Skeletal muscle tissue (tissue), 4 donors: ENCODE results near the gene SLC35D1. TPM values are rescaled to one million over a fixed set of nuclear protein-coding genes. Genes with fewer than 3 reads are reported as not detected.

Experiments used
- H3K27ac ChIP-seq: one replicate; pipeline ENCODE4 v1.7.0; 2013; ENCODE audit warnings: mild to moderate bottlenecking, low read depth, low read length, inconsistent platforms
- H3K27me3 ChIP-seq, 3 donors: one replicate each; pipeline ENCODE4 v1.7.0; 2013; ENCODE audit warnings: low read length in 3 of 3; ENCODE audit not compliant: control insufficient read depth in 3 of 3, insufficient read depth in 3 of 3
- H3K36me3 ChIP-seq, 3 donors: one replicate each; pipeline ENCODE4 v1.7.0; 2013; ENCODE audit warnings: low read length in 3 of 3; ENCODE audit not compliant: control insufficient read depth in 3 of 3, insufficient read depth in 3 of 3
- H3K4me1 ChIP-seq, 3 donors: one replicate each; pipeline ENCODE4 v1.7.0; 2013; ENCODE audit warnings: low read length in 3 of 3, mild to moderate bottlenecking in 3 of 3; ENCODE audit not compliant: control insufficient read depth in 3 of 3, insufficient read depth in 3 of 3
- H3K4me3 ChIP-seq, 3 donors: one replicate each; pipeline ENCODE4 v1.7.0; 2013; ENCODE audit warnings: low read length in 3 of 3
- H3K9ac ChIP-seq, 3 donors: one replicate each; pipeline ENCODE4 v1.7.0; 2013; ENCODE audit warnings: low read length in 3 of 3, mild to moderate bottlenecking in 3 of 3, moderate library complexity in 2 of 3, low read depth in 1 of 3
- H3K9me3 ChIP-seq, 3 donors: one replicate each; pipeline ENCODE4 v1.7.0; 2013; ENCODE audit warnings: low read length in 3 of 3; ENCODE audit not compliant: control insufficient read depth in 3 of 3
- total RNA-seq: library from RNA; depleted of rRNA; stranded (reverse); fragments of >200 nt; gene quantifications from one replicate; pipeline ENCODE4 v1.2.3, GENCODE V29; 2014
- donor health status: Osteomylitis.

Gene SLC35D1
- total RNA-seq = 7.8 TPM

- Histone ChIP-seq H3K4me1 (peaks cover 3 to 9% (median 4%) of the 10 kb centered on the region in 3 donors), H3K27me3 (no peaks in the 10 kb centered on the region), H3K9ac (peak within 1 kb of the TSS; percentile 91 to 95 (median 94)), H3K4me3 (peak within 1 kb of the TSS; percentile 81 to 93 (median 91)), H3K9me3 (no peaks in the 10 kb centered on the region), H3K27ac (peak within 1 kb of the TSS; percentile 92), H3K36me3 (peaks cover 3 to 9% (median 3%) of the 10 kb centered on the region in 3 donors)
Measured at GRCh38 chr1:67053785-67054772, at the start of gene SLC35D1. TSS of gene SLC35D1 (minus strand) at chr1:67054148. CDS start at chr1:67054013, 135 bp downstream.

- H3K9ac ChIP-seq = no peak overlapping the region
- H3K4me1 ChIP-seq = no peaks in the 10 kb centered on the region
- H3K27ac ChIP-seq = no peak overlapping the region
- no peaks in the 10 kb centered on the region for H3K36me3 ChIP-seq
- no peaks in the 10 kb centered on the region for H3K9me3 ChIP-seq
- no peaks in the 10 kb centered on the region for H3K27me3 ChIP-seq
- H3K4me3 ChIP-seq = no peak overlapping the region
Measured at GRCh38 chr1:67103548-67103947, 49.6 kb upstream of the SLC35D1 start.

GRCh38 chr1:67100833-67101232 lies 46.9 kb upstream of the SLC35D1 start:
- Histone ChIP-seq H3K27me3 (no peaks in the 10 kb centered on the region), H3K36me3 (no peaks in the 10 kb centered on the region), H3K4me1 (no peaks in the 10 kb centered on the region), H3K4me3 (no peak overlapping the region), H3K9ac (no peak overlapping the region), H3K27ac (no peak overlapping the region), H3K9me3 (no peaks in the 10 kb centered on the region)

GRCh38 chr1:67097305-67097704 lies 43.4 kb upstream of the SLC35D1 start:
- H3K36me3 ChIP-seq = no peaks in the 10 kb centered on the region
- H3K9ac ChIP-seq = no peak overlapping the region
- H3K4me3 ChIP-seq = no peak overlapping the region
- H3K27ac ChIP-seq = no peak overlapping the region
- no peaks in the 10 kb centered on the region for H3K27me3 ChIP-seq
- no peaks in the 10 kb centered on the region for H3K9me3 ChIP-seq
- no peaks in the 10 kb centered on the region for H3K4me1 ChIP-seq

GRCh38 chr1:67094191-67094590 lies 40.2 kb upstream of the SLC35D1 start:
- H3K9ac ChIP-seq = no peak overlapping the region
- no peaks in the 10 kb centered on the region for H3K4me1 ChIP-seq
- no peaks in the 10 kb centered on the region for H3K36me3 ChIP-seq
- no peak overlapping the region for H3K27ac ChIP-seq
- no peaks in the 10 kb centered on the region for H3K9me3 ChIP-seq
- H3K4me3 ChIP-seq = no peak overlapping the region
- no peaks in the 10 kb centered on the region for H3K27me3 ChIP-seq

- Histone ChIP-seq H3K4me3 (no peak overlapping the region), H3K9me3 (peaks cover 0 to 2% (median 0%) of the 10 kb centered on the region in 3 donors), H3K27ac (no peak overlapping the region), H3K9ac (no peak overlapping the region), H3K27me3 (no peaks in the 10 kb centered on the region), H3K36me3 (no peaks in the 10 kb centered on the region), H3K4me1 (no peaks in the 10 kb centered on the region)
Measured at GRCh38 chr1:67089685-67090208, 35.8 kb upstream of the SLC35D1 start.

GRCh38 chr1:67088440-67088839 lies 34.5 kb upstream of the SLC35D1 start:
- Histone ChIP-seq H3K9me3 (peaks cover 0 to 2% (median 0%) of the 10 kb centered on the region in 3 donors), H3K4me1 (no peaks in the 10 kb centered on the region), H3K9ac (no peak overlapping the region), H3K27ac (no peak overlapping the region), H3K4me3 (no peak overlapping the region), H3K36me3 (no peaks in the 10 kb centered on the region), H3K27me3 (no peaks in the 10 kb centered on the region)

- Histone ChIP-seq H3K36me3 (no peaks in the 10 kb centered on the region), H3K4me3 (no peak overlapping the region), H3K9me3 (peaks cover 0 to 2% (median 0%) of the 10 kb centered on the region in 3 donors), H3K27me3 (no peaks in the 10 kb centered on the region), H3K27ac (no peak overlapping the region), H3K4me1 (no peaks in the 10 kb centered on the region), H3K9ac (no peak overlapping the region)
Measured at GRCh38 chr1:67085326-67085725, 31.4 kb upstream of the SLC35D1 start.

- no peaks in the 10 kb centered on the region for H3K36me3 ChIP-seq
- H3K9me3 ChIP-seq = peaks cover 0 to 2% (median 0%) of the 10 kb centered on the region in 3 donors
- no peaks in the 10 kb centered on the region for H3K27me3 ChIP-seq
- H3K27ac ChIP-seq = no peak overlapping the region
- H3K4me3 ChIP-seq = no peak overlapping the region
- no peak overlapping the region for H3K9ac ChIP-seq
- no peaks in the 10 kb centered on the region for H3K4me1 ChIP-seq
Measured at GRCh38 chr1:67084765-67085318, 30.9 kb upstream of the SLC35D1 start.

- no peak overlapping the region for H3K9ac ChIP-seq
- H3K9me3 ChIP-seq = no peaks in the 10 kb centered on the region
- H3K36me3 ChIP-seq = no peaks in the 10 kb centered on the region
- H3K4me1 ChIP-seq = no peaks in the 10 kb centered on the region
- H3K4me3 ChIP-seq = no peak overlapping the region
- no peak overlapping the region for H3K27ac ChIP-seq
- H3K27me3 ChIP-seq = no peaks in the 10 kb centered on the region
Measured at GRCh38 chr1:67078291-67078690, 24.3 kb upstream of the SLC35D1 start.
